ENCODE results near the gene CHST6. TPM values are rescaled to one million over a fixed set of nuclear protein-coding genes. Genes with fewer than 3 reads are reported as not detected.

CHST6 gene
- total and polyA plus RNA-seq, 2 donors (not counting 1 experiment from before 2014, with no cell fraction given), result 0.17 TPM; not detected in 1

GRCh38 chr16:75466760-75467159 lies 28.5 kb downstream of the CHST6 start:
- DNase-seq, result no peak
- POLR2A ChIA-PET, result interaction anchor here (0.7 kb wide), 1 partner anchor 86 kb away, joined by 12 read pairs; no protein-coding TSS in a partner anchor

More at GRCh38 chr16:75466760-75467159, 28.5 kb downstream of the CHST6 start:
- Histone ChIP-seq H3K4me1 (ENCODE audit: control insufficient read depth in 2 of 2, insufficient read depth in 2 of 2, low read length in 2 of 2) (peaks cover 15 to 26% of the 10 kb centered on the region in 2 donors), H2AFZ (ENCODE audit: insufficient read depth, low read depth, low read length, poor library complexity, severe bottlenecking) (no peak overlapping the region), H3K4me2 (replicated peaks; ENCODE audit: low read depth, low read length, poor library complexity, severe bottlenecking) (no peak overlapping the region), H3K79me2 (ENCODE audit: control insufficient read depth, insufficient read depth, low read length) (peaks cover 32% of the 10 kb centered on the region), H3K9ac (ENCODE audit: low read length) (no peak overlapping the region), H3K9me3 (ENCODE audit: control extremely low read depth in 1 of 3, control insufficient read depth in 2 of 3, insufficient read depth in 1 of 3, low read length in 2 of 3) (peaks cover 0 to 9% (median 0%) of the 10 kb centered on the region in 3 donors), H3K4me3 (ENCODE audit: control extremely low read depth in 1 of 5, extremely low read depth in 1 of 5, insufficient read depth in 1 of 5, low read depth in 2 of 5, low read length in 4 of 5) (no peak overlapping the region), H3K36me3 (replicated peaks in 1 of 2; ENCODE audit: control extremely low read depth in 1 of 2, control insufficient read depth in 1 of 2, extremely low read depth in 1 of 2, insufficient read depth in 2 of 2, low read length in 1 of 2) (no peaks in the 10 kb centered on the region), H3K27me3 (replicated peaks in 1 of 4; ENCODE audit: control extremely low read depth in 1 of 4, control insufficient read depth in 3 of 4, insufficient read depth in 4 of 4, low read length in 3 of 4) (no peaks in the 10 kb centered on the region), H3K27ac (ENCODE audit: low read length in 2 of 2) (no peak overlapping the region), H4K20me1 (ENCODE audit: control insufficient read depth, insufficient read depth, low read length, poor library complexity, severe bottlenecking) (peaks cover 13% of the 10 kb centered on the region)
- 100% methylated on average over 1 of the region's 2 CpGs for WGBS (ENCODE audit: insufficient coverage)
- CTCF ChIA-PET, result interaction anchor here (0.9 to 4.4 kb wide), 4 partner anchors 34 to 267 kb away, joined by 4 to 41 read pairs (median 8); partner anchors contain the start of gene CFDP1
- TF ChIP-seq EZH2 (IDR thresholded peaks at IDR 0.05; ENCODE audit: borderline replicate concordance, insufficient read depth, low read depth, low read length, poor library complexity, severe bottlenecking), result no peak
- no peak for TF ChIP-seq CTCF (IDR thresholded peaks at IDR 0.05)
- Mint-ChIP-seq H3K27ac (peak overlapping the region; percentile 38), H3K4me1 (peaks cover 22% of the 10 kb centered on the region), H3K9me3 (ENCODE audit: insufficient read depth) (no peaks in the 10 kb centered on the region), H3K4me3 (no peak overlapping the region), H3K27me3 (no peaks in the 10 kb centered on the region)
- intact Hi-C loops (cut with micrococcal nuclease), result no loop called here
- no peak for ATAC-seq (ENCODE audit: low read depth)

All from B cell (primary cell).